GM12873 (cell line): ENCODE data around the gene ITPR1.

Source experiments
- TF ChIP-seq, protein P1 (sequence below): IDR thresholded peaks from 2 replicates; pipeline ENCODE4 v1.5.1; 2012; ENCODE audit warnings: low read depth, mild to moderate bottlenecking, moderate library complexity, low read length, control low read depth; ENCODE audit not compliant: insufficient read depth; ENCODE audit errors: missing control alignments

The ITPR1 gene

DNA sequence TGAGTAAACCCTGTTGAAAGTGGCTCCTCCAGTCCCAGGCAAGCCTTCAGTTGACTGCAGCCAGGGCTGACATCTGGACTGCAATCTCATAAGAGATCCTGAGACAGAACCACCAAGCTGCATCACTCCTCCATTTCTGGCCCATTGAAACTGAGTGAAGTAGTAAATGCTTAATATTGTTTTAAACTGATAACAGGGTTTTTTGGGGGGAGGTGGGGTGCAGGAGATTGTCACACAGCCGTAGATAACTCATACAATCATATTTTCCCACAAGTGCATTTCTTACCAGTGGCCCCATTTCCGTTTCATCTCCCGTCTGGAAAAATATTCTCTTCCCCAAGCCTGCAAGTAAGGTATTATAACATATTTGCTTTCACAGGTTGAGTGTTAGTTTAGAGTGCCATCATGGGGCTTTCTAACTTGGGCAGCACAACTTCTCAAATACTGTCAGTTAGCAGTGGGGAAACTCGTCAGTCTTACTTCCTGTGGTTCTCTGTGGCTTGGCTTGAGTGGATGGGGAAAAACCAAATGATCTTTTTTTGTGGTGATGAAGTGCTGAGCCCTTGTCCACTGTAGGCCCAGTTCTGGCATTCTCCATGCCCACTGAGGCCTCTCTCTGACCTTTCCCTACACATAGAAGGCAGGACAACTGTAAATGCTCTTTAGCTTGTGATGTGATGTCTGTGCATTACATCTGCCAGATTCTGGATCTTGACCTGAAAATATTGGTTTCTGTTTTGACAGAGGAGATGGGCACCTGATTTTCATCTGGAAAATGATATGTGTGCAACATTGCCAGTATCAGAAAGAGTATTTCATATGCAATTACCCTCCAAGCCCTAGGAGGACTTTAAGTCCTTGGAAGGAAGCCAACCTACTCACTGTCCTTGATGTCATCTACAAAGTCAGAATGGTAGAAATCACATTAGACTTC, 396.0 kb downstream of the ITPR1 start:
- TF ChIP-seq, protein P1, sequence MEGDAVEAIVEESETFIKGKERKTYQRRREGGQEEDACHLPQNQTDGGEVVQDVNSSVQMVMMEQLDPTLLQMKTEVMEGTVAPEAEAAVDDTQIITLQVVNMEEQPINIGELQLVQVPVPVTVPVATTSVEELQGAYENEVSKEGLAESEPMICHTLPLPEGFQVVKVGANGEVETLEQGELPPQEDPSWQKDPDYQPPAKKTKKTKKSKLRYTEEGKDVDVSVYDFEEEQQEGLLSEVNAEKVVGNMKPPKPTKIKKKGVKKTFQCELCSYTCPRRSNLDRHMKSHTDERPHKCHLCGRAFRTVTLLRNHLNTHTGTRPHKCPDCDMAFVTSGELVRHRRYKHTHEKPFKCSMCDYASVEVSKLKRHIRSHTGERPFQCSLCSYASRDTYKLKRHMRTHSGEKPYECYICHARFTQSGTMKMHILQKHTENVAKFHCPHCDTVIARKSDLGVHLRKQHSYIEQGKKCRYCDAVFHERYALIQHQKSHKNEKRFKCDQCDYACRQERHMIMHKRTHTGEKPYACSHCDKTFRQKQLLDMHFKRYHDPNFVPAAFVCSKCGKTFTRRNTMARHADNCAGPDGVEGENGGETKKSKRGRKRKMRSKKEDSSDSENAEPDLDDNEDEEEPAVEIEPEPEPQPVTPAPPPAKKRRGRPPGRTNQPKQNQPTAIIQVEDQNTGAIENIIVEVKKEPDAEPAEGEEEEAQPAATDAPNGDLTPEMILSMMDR = no peak

DNA sequence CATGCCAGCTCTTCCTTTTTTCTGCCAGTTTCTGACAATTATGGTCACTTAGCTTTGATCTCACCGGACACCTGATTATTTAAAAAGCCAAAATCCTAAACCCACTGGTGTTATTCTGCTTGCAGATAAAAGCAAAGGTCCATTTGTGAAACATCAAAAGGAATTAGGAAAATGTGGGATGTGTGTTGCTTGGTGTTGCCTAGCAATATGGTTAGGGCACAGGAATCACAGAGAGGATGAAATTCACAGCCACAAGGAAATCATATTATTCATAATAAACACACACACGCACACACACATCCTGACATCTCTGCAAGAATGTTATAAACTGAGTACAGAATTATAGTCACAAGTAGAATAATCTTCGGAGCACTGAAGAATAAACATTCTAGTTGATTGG, 396.7 kb downstream of the ITPR1 start:
- TF ChIP-seq, protein P1 = no peak

DNA sequence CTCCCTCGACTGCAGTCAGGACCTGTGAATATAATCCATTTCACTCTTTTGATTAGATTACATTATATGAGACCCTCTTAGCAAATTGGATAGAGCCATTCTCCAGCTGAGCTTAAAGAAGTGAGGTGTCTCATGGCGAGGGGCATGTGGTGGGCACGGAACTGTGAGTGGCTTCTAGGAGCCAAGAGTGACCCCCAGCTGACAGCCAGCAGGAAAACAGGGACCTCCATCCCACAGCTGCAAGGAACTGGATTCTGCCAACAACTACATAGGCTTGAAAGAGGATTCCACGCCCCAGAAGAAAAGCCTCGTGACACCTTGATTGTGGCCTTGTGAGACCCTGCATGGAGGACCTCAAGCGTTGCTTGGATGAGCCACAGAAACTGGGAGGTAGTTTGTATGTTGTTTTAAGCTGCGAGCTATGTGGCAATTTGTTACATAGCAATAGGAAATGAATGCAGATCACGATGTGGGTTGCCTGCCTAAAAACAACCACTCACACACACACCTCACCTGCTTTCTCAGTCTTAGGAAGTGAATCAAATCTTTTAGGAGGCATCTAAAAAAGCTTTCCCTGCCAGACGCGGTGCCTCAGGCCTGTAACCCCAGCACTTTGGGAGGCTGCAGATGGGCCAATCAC, 401.9 kb downstream of the ITPR1 start:
- TF ChIP-seq, protein P1 = no peak

DNA sequence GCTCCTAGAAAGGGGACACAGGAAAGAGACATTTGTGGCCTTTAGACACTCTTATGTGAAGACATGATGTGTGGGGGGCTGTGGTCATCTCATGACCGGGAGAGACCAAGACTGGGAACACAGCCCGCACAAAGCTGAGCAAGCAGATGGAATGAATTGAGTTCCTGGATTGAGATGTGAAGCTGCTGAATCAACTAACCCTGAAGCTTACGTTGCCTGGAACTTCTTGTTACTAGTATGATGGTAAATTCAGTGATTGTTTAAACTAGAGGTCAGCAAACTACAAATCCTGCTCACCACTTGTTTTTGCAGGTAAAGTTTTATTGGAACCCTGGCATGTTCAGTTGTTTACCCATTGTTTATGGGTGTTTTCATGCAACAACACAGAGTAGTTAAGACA, 402.7 kb downstream of the ITPR1 start:
- TF ChIP-seq, protein P1 = no peak
